H9 (cell line): ENCODE data around the gene SEC14L5. TPM values are rescaled to one million over a fixed set of nuclear protein-coding genes. Genes with fewer than 3 reads are reported as not detected.
"Not testable (repeated sequence)": the region's sequence is repeated elsewhere in the genome, so short reads cannot be mapped to it uniquely, and the experiment has no call there.

Source experiments
- DNase-seq: peaks from one replicate; pipeline ENCODE4 v3.0.0-alpha.2; 2017
- H2AFZ ChIP-seq: one replicate; pipeline ENCODE4 v1.6.1; 2013; ENCODE audit warnings: mild to moderate bottlenecking, low read length, control low read depth, moderate library complexity
- H2AK5ac ChIP-seq: 2 replicates; pipeline ENCODE4 v1.6.1; 2013; ENCODE audit warnings: low read length, control low read depth, mixed read lengths; ENCODE audit not compliant: insufficient read length
- H2BK120ac ChIP-seq: one replicate; pipeline ENCODE4 v1.6.1; 2013; ENCODE audit warnings: low read depth, mild to moderate bottlenecking, low read length, control low read depth, inconsistent platforms; ENCODE audit not compliant: poor library complexity, severe bottlenecking
- H2BK12ac ChIP-seq: 2 replicates; pipeline ENCODE4 v1.6.1; 2013; ENCODE audit warnings: low read length, control low read depth, mixed read lengths, low read depth; ENCODE audit not compliant: insufficient read length
- H2BK15ac ChIP-seq: 2 replicates; pipeline ENCODE4 v1.6.1; 2013; ENCODE audit warnings: low read depth, low read length, control low read depth
- H2BK20ac ChIP-seq: one replicate; pipeline ENCODE4 v1.6.1; 2013; ENCODE audit warnings: low read depth, mild to moderate bottlenecking, low read length, control low read depth, inconsistent platforms; ENCODE audit not compliant: poor library complexity, severe bottlenecking
- H2BK5ac ChIP-seq: 2 replicates; pipeline ENCODE4 v1.6.1; 2013; ENCODE audit warnings: low read length, control low read depth, mixed read lengths; ENCODE audit not compliant: insufficient read length
- H3K14ac ChIP-seq: 2 replicates; pipeline ENCODE4 v1.6.1; 2013; ENCODE audit warnings: low read length, control low read depth; ENCODE audit not compliant: insufficient read depth
- H3K18ac ChIP-seq: 2 replicates; pipeline ENCODE4 v1.6.1; 2013; ENCODE audit warnings: low read depth, mild to moderate bottlenecking, mixed read lengths, low read length, control low read depth; ENCODE audit not compliant: insufficient read length
- H3K23ac ChIP-seq: 2 replicates; pipeline ENCODE4 v1.6.1; 2013; ENCODE audit warnings: low read length, control low read depth, mixed read lengths, low read depth; ENCODE audit not compliant: insufficient read length
- H3K23me2 ChIP-seq: 2 replicates; pipeline ENCODE4 v1.6.1; 2013; ENCODE audit warnings: low read depth, mild to moderate bottlenecking, mixed read lengths, low read length, control low read depth; ENCODE audit not compliant: insufficient read length, poor library complexity, severe bottlenecking
- H3K27ac ChIP-seq: 2 replicates; pipeline ENCODE4 v1.5.1; 2013; ENCODE audit warnings: low read length, control low read depth, mixed read lengths, low read depth; ENCODE audit not compliant: insufficient read length
- H3K27me3 ChIP-seq: 2 replicates; pipeline ENCODE4 v1.6.1; 2013; ENCODE audit warnings: low read length, control low read depth, inconsistent platforms; ENCODE audit not compliant: insufficient read depth
- H3K4ac ChIP-seq: 2 replicates; pipeline ENCODE4 v1.6.1; 2013; ENCODE audit warnings: low read depth, mild to moderate bottlenecking, control low read depth, inconsistent platforms, low read length, moderate library complexity
- H3K4me1 ChIP-seq: 2 replicates; pipeline ENCODE4 v1.6.1; 2013; ENCODE audit warnings: low read length, control low read depth, inconsistent platforms; ENCODE audit not compliant: insufficient read depth
- H3K4me2 ChIP-seq: 2 replicates; pipeline ENCODE4 v1.6.1; 2013; ENCODE audit warnings: low read length, control low read depth, mixed read lengths; ENCODE audit not compliant: insufficient read length, insufficient read depth
- H3K56ac ChIP-seq: 2 replicates; pipeline ENCODE4 v1.6.1; 2013; ENCODE audit warnings: low read depth, mild to moderate bottlenecking, mixed read lengths, low read length, control low read depth; ENCODE audit not compliant: insufficient read length
- H3K79me1 ChIP-seq: 2 replicates; pipeline ENCODE4 v1.6.1; 2013; ENCODE audit warnings: low read depth, mild to moderate bottlenecking, moderate library complexity, low read length, control low read depth, inconsistent platforms; ENCODE audit not compliant: insufficient read depth, poor library complexity, severe bottlenecking
- H3K79me2 ChIP-seq: 2 replicates; pipeline ENCODE4 v1.6.1; 2013; ENCODE audit warnings: low read length, control low read depth, inconsistent platforms; ENCODE audit not compliant: insufficient read depth
- H3K9ac ChIP-seq: 2 replicates; pipeline ENCODE4 v1.6.1; 2013; ENCODE audit warnings: low read length, control low read depth, mixed read lengths; ENCODE audit not compliant: insufficient read length; ENCODE audit errors: extremely low read depth
- H3K9me3 ChIP-seq: one replicate; pipeline ENCODE4 v1.6.1; 2013; ENCODE audit warnings: low read depth, low read length, inconsistent platforms; ENCODE audit not compliant: control insufficient read depth
- H3T11ph ChIP-seq: one replicate; pipeline ENCODE4 v1.6.1; 2013; ENCODE audit warnings: mild to moderate bottlenecking, low read length, control low read depth, inconsistent platforms
- H4K20me1 ChIP-seq: one replicate; pipeline ENCODE4 v1.6.1; 2013; ENCODE audit not compliant: control insufficient read depth, insufficient read length, insufficient read depth
- H4K5ac ChIP-seq: 2 replicates; pipeline ENCODE4 v1.6.1; 2013; ENCODE audit warnings: low read depth, mild to moderate bottlenecking, mixed read lengths, low read length, control low read depth; ENCODE audit not compliant: insufficient read length
- H4K8ac ChIP-seq: replicated peaks from 2 replicates; pipeline ENCODE4 v1.6.1; 2013; ENCODE audit warnings: low read length, control low read depth, mixed read lengths, low read depth; ENCODE audit not compliant: insufficient read length
- H4K91ac ChIP-seq: 2 replicates; pipeline ENCODE4 v1.6.1; 2013; ENCODE audit warnings: low read depth, mild to moderate bottlenecking, moderate library complexity, mixed read lengths, low read length, control low read depth; ENCODE audit not compliant: insufficient read length
- H3K27ac Mint-ChIP-seq, 3 experiments: 2 replicates in 2 of 3; 3 replicates in 1 of 3; pipeline ENCODE4 v1.8.0; 2020 to 2021; ENCODE audit warnings: mixed read lengths in 3 of 3, mild to moderate bottlenecking in 1 of 3, moderate library complexity in 1 of 3
- H3K27me3 Mint-ChIP-seq: 2 replicates; pipeline ENCODE4 v1.8.0; 2021; ENCODE audit warnings: low read depth, mild to moderate bottlenecking, moderate library complexity, mixed read lengths
- H3K36me3 Mint-ChIP-seq, 3 experiments: 2 replicates in 2 of 3; 3 replicates in 1 of 3; pipeline ENCODE4 v1.8.0; 2020 to 2021; ENCODE audit warnings: low read depth in 3 of 3, mixed read lengths in 3 of 3; ENCODE audit not compliant: insufficient read depth in 1 of 3
- H3K4me1 Mint-ChIP-seq, 2 experiments: 2 replicates each; pipeline ENCODE4 v1.8.0; 2020; ENCODE audit warnings: mixed read lengths in 2 of 2
- H3K4me3 Mint-ChIP-seq, 2 experiments: 2 replicates in 1 of 2; 3 replicates in 1 of 2; pipeline ENCODE4 v1.8.0; 2020 to 2021; ENCODE audit warnings: mild to moderate bottlenecking in 2 of 2, mixed read lengths in 2 of 2, moderate library complexity in 1 of 2
- H3K9me3 Mint-ChIP-seq, 2 experiments: 2 replicates in 1 of 2; 3 replicates in 1 of 2; pipeline ENCODE4 v1.8.0; 2020; ENCODE audit warnings: mild to moderate bottlenecking in 2 of 2, mixed read lengths in 2 of 2, moderate library complexity in 1 of 2
- CTCF ChIP-seq: fragments of 200-600 bp; sonication (generic); conservative IDR thresholded peaks from 3 replicates; pipeline ENCODE4 v1.8.0; 2021; ENCODE audit warnings: antibody characterized with exemption, mild to moderate bottlenecking
- WGBS: extraction: QIAGEN DNeasy Blood & Tissue Kit; methylation state at CpG from one replicate; pipeline ENCODE4 v1.1.7; 2013; ENCODE audit warnings: missing lambda C conversion rate, low lambda C conversion rate, mixed read lengths; ENCODE audit not compliant: insufficient read length; ENCODE audit errors: extremely low coverage; 5-methylcytosine and 5-hydroxymethylcytosine counted together
- total RNA-seq: library from RNA; stranded (reverse); gene quantifications from 2 replicates; pipeline ENCODE4 v1.2.1, GENCODE V29; 2021

The SEC14L5 gene
- total RNA-seq, 1 experiment from 2014 or later: 4.1 TPM

DNA sequence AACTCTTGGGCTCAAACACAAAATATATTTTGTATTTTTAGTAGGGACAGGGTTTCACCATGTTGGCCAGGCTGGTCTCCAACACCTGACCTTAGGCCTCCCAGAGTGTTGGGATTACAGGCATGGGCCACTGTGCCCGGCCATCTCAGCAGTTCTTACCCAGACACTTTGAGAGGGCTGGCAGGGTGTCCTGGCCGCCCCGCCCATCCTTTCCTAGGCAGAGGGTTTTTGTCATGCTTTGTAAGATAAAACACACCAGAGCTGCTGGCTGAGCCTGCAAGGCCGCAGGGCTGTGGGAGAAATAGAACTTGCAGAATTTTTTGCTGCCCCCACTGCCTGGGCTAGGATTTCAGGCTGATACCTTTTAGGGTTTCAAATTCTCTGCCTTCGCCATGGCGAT is 29.9 kb upstream of the SEC14L5 start:
- Mint-ChIP-seq H3K36me3 (peaks cover 6 to 32% (median 21%) of the 10 kb centered on the region in 3 experiments), H3K4me3 (no peak overlapping the region), H3K4me1 (peaks cover 21 to 25% of the 10 kb centered on the region in 2 experiments), H3K27me3 (no peaks in the 10 kb centered on the region; the same call in 1 of the 2 replicates), H3K9me3 (peaks cover 8 to 9% of the 10 kb centered on the region in 2 experiments), H3K27ac (no peak overlapping the region)
- Histone ChIP-seq H4K91ac (no peak overlapping the region), H3K18ac (no peak overlapping the region), H3K56ac (no peak overlapping the region), H2BK5ac (no peak overlapping the region), H4K8ac (no peak overlapping the region), H2BK12ac (no peak overlapping the region), H3K9me3 (no peaks in the 10 kb centered on the region), H3K27ac (no peak overlapping the region), H3K23me2 (no peaks in the 10 kb centered on the region), H3K79me2 (no peaks in the 10 kb centered on the region), H3K4me2 (no peak overlapping the region), H3K27me3 (no peaks in the 10 kb centered on the region), H2BK15ac (no peak overlapping the region), H2AK5ac (no peak overlapping the region), H3K4ac (no peak overlapping the region), H2BK120ac (no peak overlapping the region), H2BK20ac (no peak overlapping the region), H2AFZ (no peak overlapping the region), H3K23ac (no peak overlapping the region), H3K14ac (no peak overlapping the region), H3T11ph (no peak overlapping the region), H3K9ac (no peak overlapping the region), H3K4me1 (peaks cover 6% of the 10 kb centered on the region), H4K20me1 (no peaks in the 10 kb centered on the region), H3K79me1 (no peaks in the 10 kb centered on the region), H4K5ac (no peak overlapping the region)
- TF ChIP-seq CTCF: no peak
- no CpG with 5 or more reads among the region's 6 CpGs for WGBS
- DNase-seq: no peak

GRCh38 chr16:4929619-4930018 is 28.5 kb upstream of the SEC14L5 start:
- not testable (repeated sequence) for H2BK12ac ChIP-seq, H2BK120ac ChIP-seq, H2AFZ ChIP-seq, H3K14ac ChIP-seq, H3K4me3 Mint-ChIP-seq, H2BK15ac ChIP-seq, H3K9me3 ChIP-seq, H3K27ac Mint-ChIP-seq, H3K18ac ChIP-seq, H2BK20ac ChIP-seq, H3K23me2 ChIP-seq, H4K20me1 ChIP-seq, H3K27me3 Mint-ChIP-seq, H3K4ac ChIP-seq, H3K27me3 ChIP-seq, H3K79me2 ChIP-seq, H3K4me2 ChIP-seq, H4K5ac ChIP-seq, DNase-seq, H3T11ph ChIP-seq, H3K9me3 Mint-ChIP-seq, H4K8ac ChIP-seq, H2BK5ac ChIP-seq, H3K27ac ChIP-seq, H3K56ac ChIP-seq, H3K79me1 ChIP-seq, H2AK5ac ChIP-seq, H4K91ac ChIP-seq, H3K4me1 ChIP-seq, H3K23ac ChIP-seq, H3K9ac ChIP-seq
- WGBS: no CpG with 5 or more reads among the region's 4 CpGs
- Mint-ChIP-seq H3K4me1 (peaks cover 17 to 19% of the 10 kb centered on the region in 2 experiments), H3K36me3 (peaks cover 6 to 32% (median 21%) of the 10 kb centered on the region in 3 experiments)
